H1 (cell line): ENCODE results near the gene SRRM2. TPM values are rescaled to one million over a fixed set of nuclear protein-coding genes. Genes with fewer than 3 reads are reported as not detected.

ENCODE experiments used
- CTCF ChIA-PET: fragments of 300-600 bp; sonication (Branson Sonifier 250); formaldehyde crosslinking; loops from one replicate; lab custom pipeline; 2021; ENCODE audit not compliant: partially characterized antibody; lab: Charles Lee
- POLR2A ChIA-PET: fragments of 300-600 bp; sonication (Branson Sonifier 250); formaldehyde crosslinking; loops from one replicate; lab custom pipeline; 2021; ENCODE audit warnings: inconsistent platforms; ENCODE audit not compliant: partially characterized antibody; lab: Charles Lee
- DNase-seq, 2 experiments: peaks; one replicate each; pipeline versions ENCODE4 v3.0.0 to v3.0.0-alpha.2; 2010 to 2022; ENCODE audit warnings: low spot score in 2 of 2, low read depth in 1 of 2, mixed read lengths in 1 of 2
- FAIRE-seq: peaks from 2 replicates; lab custom pipeline; 2011; peaks lifted over from hg19 to GRCh38; lab: Jason Lieb, UNC
- H2AFZ ChIP-seq: 2 replicates; pipeline ENCODE4 v1.8.1; 2012; ENCODE audit warnings: low read length, inconsistent platforms
- H2AK5ac ChIP-seq: 2 replicates; pipeline ENCODE4 v1.6.1; 2013; ENCODE audit warnings: low read depth, low read length
- H2BK120ac ChIP-seq: replicated peaks from 2 replicates; pipeline ENCODE3; 2013; ENCODE audit warnings: low read depth, low read length, inconsistent platforms
- H2BK12ac ChIP-seq: 2 replicates; pipeline ENCODE4 v1.6.1; 2013; ENCODE audit warnings: low read depth, low read length
- H2BK15ac ChIP-seq: 2 replicates; pipeline ENCODE4 v1.6.1; 2013; ENCODE audit warnings: low read length
- H2BK20ac ChIP-seq: 2 replicates; pipeline ENCODE4 v1.6.1; 2013; ENCODE audit warnings: low read length
- H2BK5ac ChIP-seq: 2 replicates; pipeline ENCODE4 v1.6.1; 2013; ENCODE audit warnings: low read depth, low read length
- H3K14ac ChIP-seq: 2 replicates; pipeline ENCODE4 v1.6.1; 2013; ENCODE audit warnings: inconsistent platforms; ENCODE audit not compliant: insufficient read length
- H3K18ac ChIP-seq: 2 replicates; pipeline ENCODE4 v1.6.1; 2013; ENCODE audit warnings: low read length; ENCODE audit errors: extremely low read depth
- H3K23ac ChIP-seq: 2 replicates; pipeline ENCODE4 v1.6.1; 2013; ENCODE audit warnings: inconsistent platforms; ENCODE audit not compliant: insufficient read length
- H3K23me2 ChIP-seq: 2 replicates; pipeline ENCODE4 v1.6.1; 2013; ENCODE audit warnings: low read depth, low read length
- H3K27ac ChIP-seq: 2 replicates; pipeline ENCODE4 v1.6.1; 2011; ENCODE audit warnings: low read depth, low read length, inconsistent platforms
- H3K27me3 ChIP-seq, 4 experiments: replicated peaks in 1 of 4; 1 replicate in 1 of 4; 2 replicates in 3 of 4; pipeline versions ENCODE4 v1.6.1 to v1.8.1; 2011 to 2013; ENCODE audit warnings: low read length in 3 of 4, mild to moderate bottlenecking in 3 of 4, inconsistent platforms in 2 of 4, mixed read lengths in 2 of 4, moderate library complexity in 1 of 4; ENCODE audit not compliant: control insufficient read depth in 3 of 4, insufficient read depth in 3 of 4; ENCODE audit errors: extremely low read depth in 1 of 4
- H3K36me3 ChIP-seq, 4 experiments: 2 replicates each; pipeline versions ENCODE4 v1.6.1 to v1.8.1; 2011 to 2013; ENCODE audit warnings: mild to moderate bottlenecking in 4 of 4, low read length in 3 of 4, moderate library complexity in 2 of 4, control low read depth in 1 of 4, inconsistent platforms in 1 of 4; ENCODE audit not compliant: insufficient read depth in 4 of 4, control insufficient read depth in 2 of 4
- H3K4ac ChIP-seq: replicated peaks from 2 replicates; pipeline ENCODE3; 2013; ENCODE audit warnings: low read length, low read depth, mixed read lengths, inconsistent platforms; ENCODE audit not compliant: insufficient read length
- H3K4me1 ChIP-seq, 4 experiments: replicated peaks in 1 of 4; 1 replicate in 1 of 4; 2 replicates in 3 of 4; pipeline versions ENCODE4 v1.6.1 to v1.8.1; 2011 to 2013; ENCODE audit warnings: low read length in 3 of 4, inconsistent platforms in 2 of 4, mixed read lengths in 1 of 4; ENCODE audit not compliant: insufficient read depth in 4 of 4, control insufficient read depth in 3 of 4
- H3K4me2 ChIP-seq, 2 experiments: 2 replicates each; pipeline versions ENCODE4 v1.6.1 to v1.8.1; 2011 to 2013; ENCODE audit warnings: low read depth in 2 of 2, low read length in 2 of 2, control low read depth in 1 of 2, inconsistent platforms in 1 of 2, mild to moderate bottlenecking in 1 of 2; ENCODE audit not compliant: insufficient read depth in 1 of 2
- H3K4me3 ChIP-seq, 4 experiments: fragments of 200-600, 300-600 bp in 1 of 4; sonication (generic), shearing (Covaris generic), sonication (Bioruptor Twin) in 1 of 4; 2 replicates each; pipeline versions ENCODE4 v1.5.1 to v1.8.1; 2011 to 2016; ENCODE audit warnings: low read length in 4 of 4, low read depth in 3 of 4, control low read depth in 2 of 4, inconsistent platforms in 2 of 4, mild to moderate bottlenecking in 2 of 4, mixed read lengths in 1 of 4, moderate library complexity in 1 of 4; ENCODE audit not compliant: insufficient read depth in 2 of 4; ENCODE audit errors: extremely low read depth in 1 of 4
- H3K56ac ChIP-seq: replicated peaks from 2 replicates; pipeline ENCODE3; 2013; ENCODE audit warnings: low read depth, mild to moderate bottlenecking, mixed read lengths, low read length, inconsistent platforms; ENCODE audit not compliant: insufficient read length
- H3K79me1 ChIP-seq: 2 replicates; pipeline ENCODE4 v1.6.1; 2013; ENCODE audit warnings: low read depth, low read length, control low read depth
- H3K79me2 ChIP-seq, 2 experiments: 2 replicates each; pipeline versions ENCODE4 v1.6.1 to v1.8.1; 2012 to 2013; ENCODE audit warnings: low read length in 2 of 2, mild to moderate bottlenecking in 2 of 2, inconsistent platforms in 1 of 2; ENCODE audit not compliant: insufficient read depth in 2 of 2, control insufficient read depth in 1 of 2
- H3K9ac ChIP-seq, 4 experiments: replicated peaks in 1 of 4; 1 replicate in 1 of 4; 2 replicates in 3 of 4; pipeline versions ENCODE4 v1.6.1 to v1.8.1; 2011 to 2013; ENCODE audit warnings: low read depth in 3 of 4, low read length in 3 of 4, control low read depth in 2 of 4, mild to moderate bottlenecking in 2 of 4, moderate library complexity in 2 of 4, inconsistent platforms in 1 of 4; ENCODE audit errors: extremely low read depth in 1 of 4
- H3K9me3 ChIP-seq, 2 experiments: 2 replicates each; pipeline versions ENCODE4 v1.6.1 to v1.8.1; 2012 to 2013; ENCODE audit warnings: mild to moderate bottlenecking in 2 of 2, moderate library complexity in 2 of 2, control low read depth in 1 of 2, inconsistent platforms in 1 of 2, low read depth in 1 of 2, low read length in 1 of 2, mixed read lengths in 1 of 2; ENCODE audit not compliant: insufficient read depth in 2 of 2
- H4K20me1 ChIP-seq, 2 experiments: replicated peaks in 1 of 2; 2 replicates each; pipeline versions ENCODE3 to v1.8.1; 2011 to 2013; ENCODE audit warnings: inconsistent platforms in 2 of 2, low read length in 2 of 2, mild to moderate bottlenecking in 1 of 2; ENCODE audit not compliant: insufficient read depth in 2 of 2, control insufficient read depth in 1 of 2
- H4K5ac ChIP-seq: 2 replicates; pipeline ENCODE4 v1.6.1; 2013; ENCODE audit warnings: low read length, low read depth, mixed read lengths, inconsistent platforms; ENCODE audit not compliant: insufficient read length
- H4K8ac ChIP-seq: 2 replicates; pipeline ENCODE4 v1.8.0; 2013; ENCODE audit warnings: mild to moderate bottlenecking, moderate library complexity, low read length, inconsistent platforms; ENCODE audit not compliant: insufficient read depth; ENCODE audit errors: extremely low read depth
- H4K91ac ChIP-seq: replicated peaks from 2 replicates; pipeline ENCODE3; 2013; ENCODE audit warnings: low read length, mixed read lengths, inconsistent platforms; ENCODE audit not compliant: insufficient read length
- ASH2L ChIP-seq: fragments of 200-600, 300-600 bp; sonication (generic); IDR thresholded peaks from one replicate; pipeline ENCODE4 v1.7.1; 2017; ENCODE audit warnings: low read length
- BCL11A ChIP-seq, 2 experiments: IDR thresholded peaks; one replicate each; pipeline ENCODE4 v1.6.1; 2011; ENCODE audit warnings: low read depth in 2 of 2, low read length in 2 of 2, mild to moderate bottlenecking in 2 of 2
- CHD2 ChIP-seq: IDR thresholded peaks from 2 replicates; pipeline ENCODE4 v1.6.1; 2012; ENCODE audit warnings: low read length, improper control_type of control experiment
- E2F6 ChIP-seq: IDR thresholded peaks from 2 replicates; pipeline ENCODE4 v1.6.1; 2012; ENCODE audit warnings: inconsistent platforms
- NRF1 ChIP-seq: IDR thresholded peaks from 2 replicates; pipeline ENCODE4 v1.6.1; 2011; ENCODE audit warnings: mild to moderate bottlenecking, low read depth, low read length, improper control_type of control experiment
- POU5F1 ChIP-seq: IDR thresholded peaks from 2 replicates; pipeline ENCODE4 v1.6.1; 2011; ENCODE audit warnings: low read depth, mild to moderate bottlenecking, low read length, moderate library complexity
- SP1 ChIP-seq: IDR thresholded peaks from 2 replicates; pipeline ENCODE4 v1.6.1; 2011; ENCODE audit warnings: low read depth, low read length
- SUZ12 ChIP-seq: fragments of 200-600 bp; sonication (generic); IDR thresholded peaks from 2 replicates; pipeline ENCODE4 v1.6.1; 2012; ENCODE audit warnings: mild to moderate bottlenecking, inconsistent platforms, low read length, moderate library complexity, mixed read lengths
- TCF12 ChIP-seq: IDR thresholded peaks from 2 replicates; pipeline ENCODE4 v1.6.1; 2011; ENCODE audit warnings: low read depth, mild to moderate bottlenecking, low read length
- WGBS, 2 experiments: shearing (Covaris generic) in 1 of 2; methylation state at CpG; one replicate each; pipeline versions ENCODE4 v1.1.6 to v1.1.7; 2013 to 2015; ENCODE audit warnings: low lambda C conversion rate in 2 of 2, mixed read lengths in 2 of 2, inconsistent platforms in 1 of 2, low coverage in 1 of 2, missing lambda C conversion rate in 1 of 2; ENCODE audit not compliant: insufficient replicate concordance in 2 of 2, insufficient coverage in 1 of 2, insufficient read length in 1 of 2; ENCODE audit errors: extremely low coverage in 1 of 2, missing lambda C conversion rate in 1 of 2; 5-methylcytosine and 5-hydroxymethylcytosine counted together
- polyA plus RNA-seq, 7 experiments: library from polyadenylated mRNA; depleted of rRNA in 3 of 7; stranded (reverse) in 5 of 7; unstranded in 2 of 7; fragments of >200 nt in 5 of 7; fragments of 200-250 nt in 2 of 7; gene quantifications; 1 replicate in 5 of 7; 2 replicates in 1 of 7; 4 replicates in 1 of 7; pipeline versions ENCODE4 v1.2.1 to v1.2.3, GENCODE V29; 2011 to 2013; ENCODE audit warnings: missing spikeins in 2 of 7, mixed read lengths in 2 of 7
- total RNA-seq: library from RNA; stranded (reverse); fragmentation: NEBNext Ultra II Directional; extraction: Animal tissue kit (Norgen Biotek cat#: 25700); gene quantifications from 2 replicates; pipeline ENCODE4 v1.2.1, GENCODE V29; 2021

The SRRM2 gene
- total and polyA plus RNA-seq, 2 of the 8 experiments (the other 6 are each of a cell fraction or from before 2014, with no cell fraction given) = 300 to 579 TPM

DNA sequence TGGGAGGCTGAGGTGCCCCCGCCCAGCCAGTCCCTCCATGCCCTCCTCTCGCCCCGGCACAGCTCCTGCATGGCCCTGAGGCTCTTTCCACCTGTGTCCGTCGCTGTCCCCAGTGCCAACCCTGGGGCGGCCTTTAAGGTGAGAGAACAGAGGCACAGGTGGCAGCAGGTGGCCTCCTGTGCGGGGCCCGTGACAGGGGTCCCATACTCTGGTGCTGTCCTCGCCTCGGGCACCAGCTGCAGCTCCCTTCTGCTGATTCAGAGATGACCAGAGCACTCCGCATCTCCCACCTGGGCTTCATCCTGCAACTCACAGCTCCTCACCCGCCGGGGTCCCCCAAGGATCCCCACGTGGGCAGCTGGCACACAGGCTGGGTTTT lies 40.4 kb upstream of the SRRM2 start:
- peaks cover 8 to 18% of the 10 kb centered on the region in 2 experiments for H4K20me1 ChIP-seq
- H3K27me3 ChIP-seq = no peaks in the 10 kb centered on the region; a peak in 1 of 7 replicates
- WGBS, 2 experiments = 90% methylated on average over 14 of the region's 14 CpGs; no CpG with 5 or more reads in 1 of the 2 experiments
- H3K14ac ChIP-seq = no peak overlapping the region
- H2BK5ac ChIP-seq = no peak overlapping the region
- no peak overlapping the region for H2BK12ac ChIP-seq
- no peak overlapping the region for H3K18ac ChIP-seq
- FAIRE-seq = no peak
- no peak overlapping the region for H3K4me3 ChIP-seq
- no peak overlapping the region for H4K8ac ChIP-seq
- H3K79me1 ChIP-seq = no peaks in the 10 kb centered on the region
- H4K5ac ChIP-seq = no peak overlapping the region
- H3K4ac ChIP-seq = no peak overlapping the region
- H3K9me3 ChIP-seq = no peaks in the 10 kb centered on the region
- no peak overlapping the region for H2AFZ ChIP-seq
- no peak overlapping the region for H3K27ac ChIP-seq
- no peak for DNase-seq
- no peak overlapping the region for H2AK5ac ChIP-seq
- H3K4me2 ChIP-seq = no peak overlapping the region
- H2BK20ac ChIP-seq = no peak overlapping the region
- ChIA-PET CTCF (interaction anchor here (0.5 to 1.1 kb wide), 2 partner anchors 20 to 417 kb away, joined by 3 to 4 read pairs; no protein-coding TSS in a partner anchor), POLR2A (interaction anchor here (0.9 to 1.6 kb wide), 4 partner anchors 9 to 31 kb away, joined by 3 to 4 read pairs (median 3); no protein-coding TSS in a partner anchor)
- H3K23ac ChIP-seq = no peak overlapping the region
- no peak overlapping the region for H3K9ac ChIP-seq
- peaks cover 4 to 11% (median 9%) of the 10 kb centered on the region in 4 experiments; a peak in 5 of 8 replicates for H3K36me3 ChIP-seq
- H3K4me1 ChIP-seq = peaks cover 0 to 3% (median 1%) of the 10 kb centered on the region in 4 experiments; a peak in 3 of 7 replicates
- no peak overlapping the region for H4K91ac ChIP-seq
- no peaks in the 10 kb centered on the region for H3K79me2 ChIP-seq
- no peak overlapping the region for H3K56ac ChIP-seq
- TF ChIP-seq BCL11A (IDR thresholded peaks at IDR 0.05; ENCODE audit: low read depth in 2 of 2, low read length in 2 of 2) = no peak
- TF ChIP-seq E2F6 = no peak
- TF ChIP-seq ASH2L = no peak
- TF ChIP-seq CHD2 = no peak
- no peak for TF ChIP-seq SUZ12
- no peak for TF ChIP-seq POU5F1
- no peak for TF ChIP-seq TCF12
- TF ChIP-seq SP1 = no peak
- no peak for TF ChIP-seq NRF1
- TF ChIP-seq, all 59 proteins: peak for 0
- Histone ChIP-seq H2BK120ac (no peak overlapping the region), H2BK15ac (no peak overlapping the region), H3K23me2 (peaks cover 2% of the 10 kb centered on the region; the same call in 1 of the 2 replicates)
